PC-9 (cell line): ENCODE data around the gene EDN1. TPM values are rescaled to one million over a fixed set of nuclear protein-coding genes. Genes with fewer than 3 reads are reported as not detected.

ENCODE experiments used
- BruUV-seq: library from RNA; stranded (reverse); fragments of 400-500 nt; replicated peaks from 2 replicates; lab custom pipeline; 2021; lab: Mats Ljungman, UMichigan
- CTCF ChIA-PET: fragments of 300-600 bp; sonication (Branson Sonifier 250); formaldehyde crosslinking; loops from one replicate; lab custom pipeline; 2022; ENCODE audit warnings: antibody characterized with exemption; lab: Charles Lee
- POLR2A ChIA-PET: fragments of 300-600 bp; sonication (Branson Sonifier 250); formaldehyde crosslinking; loops from one replicate; lab custom pipeline; 2022; ENCODE audit warnings: antibody characterized with exemption; ENCODE audit not compliant: unreplicated experiment; lab: Charles Lee
- DNase-seq, 2 experiments: peaks; one replicate each; pipeline versions ENCODE4 v3.0.0 to v3.0.0-alpha.2; 2015 to 2022; ENCODE audit warnings: mixed read lengths in 1 of 2
- H2AFZ ChIP-seq: fragments of 200-600 bp; sonication (generic); 2 replicates; pipeline ENCODE4 v1.8.1; 2017; ENCODE audit warnings: antibody characterized with exemption
- H3F3A ChIP-seq: fragments of 200-600 bp; sonication (generic); 2 replicates; pipeline ENCODE4 v1.8.1; 2017; ENCODE audit warnings: antibody characterized with exemption, mild to moderate bottlenecking, low read depth; ENCODE audit not compliant: insufficient read depth
- H3K27ac ChIP-seq: fragments of 200-600 bp; sonication (generic); 2 replicates; pipeline ENCODE4 v1.6.1; 2016; ENCODE audit warnings: mixed run types
- H3K27me3 ChIP-seq: fragments of 200-600 bp; sonication (generic); 2 replicates; pipeline ENCODE4 v1.6.1; 2016; ENCODE audit warnings: low read depth, mixed run types; ENCODE audit not compliant: insufficient read depth
- H3K36me3 ChIP-seq: fragments of 200-600 bp; sonication (generic); 2 replicates; pipeline ENCODE4 v1.6.1; 2016; ENCODE audit warnings: low read depth, mixed run types
- H3K4me1 ChIP-seq: fragments of 200-600 bp; sonication (generic); replicated peaks from 2 replicates; pipeline ENCODE4 v1.6.1; 2016; ENCODE audit warnings: mixed run types; ENCODE audit not compliant: insufficient read depth
- H3K4me2 ChIP-seq: fragments of 200-600 bp; sonication (generic); 2 replicates; pipeline ENCODE4 v1.6.1; 2017; ENCODE audit warnings: mixed run types
- H3K4me3 ChIP-seq: fragments of 200-600 bp; sonication (generic); 2 replicates; pipeline ENCODE4 v1.6.1; 2016; ENCODE audit warnings: mixed run types
- H3K79me2 ChIP-seq: fragments of 200-600 bp; sonication (generic); 2 replicates; pipeline ENCODE4 v1.6.1; 2017; ENCODE audit warnings: low read depth, mixed run types
- H3K9me2 ChIP-seq: fragments of 200-600 bp; sonication (generic); 2 replicates; pipeline ENCODE4 v1.8.1; 2017; ENCODE audit warnings: mild to moderate bottlenecking; ENCODE audit not compliant: insufficient read depth
- H3K9me3 ChIP-seq: fragments of 200-600 bp; sonication (generic); 2 replicates; pipeline ENCODE4 v1.8.1; 2016; ENCODE audit warnings: low read depth; ENCODE audit not compliant: insufficient read depth
- H4K20me1 ChIP-seq: fragments of 200-600 bp; sonication (generic); 2 replicates; pipeline ENCODE4 v1.8.1; 2017; ENCODE audit not compliant: insufficient read depth
- CTCF ChIP-seq: fragments of 200-600 bp; sonication (generic); conservative IDR thresholded peaks from 2 replicates; pipeline ENCODE4 v1.6.1; 2017; ENCODE audit warnings: mixed run types, antibody characterized with exemption, mild to moderate bottlenecking, moderate library complexity
- EZH2 ChIP-seq: fragments of 200-600 bp; sonication (generic); IDR thresholded peaks from 2 replicates; pipeline ENCODE4 v1.8.0; 2017; ENCODE audit warnings: antibody characterized with exemption, low read depth
- intact Hi-C: fragments of 100-400 bp; cut with micrococcal nuclease; formaldehyde crosslinking; loops from one replicate; pipeline ENCODE4 v1.10.0; 2022; ENCODE audit not compliant: unreplicated experiment
- total RNA-seq: library from RNA; stranded (reverse); gene quantifications from 2 replicates; pipeline ENCODE4 v1.2.3, GENCODE V29; 2021

EDN1 gene
- total RNA-seq, 1 experiment from 2014 or later: 3.3 TPM

GRCh38 chr6:12327988-12328387 is 37.8 kb downstream of the EDN1 start:
- CTCF ChIA-PET: interaction anchor here (0.9 kb wide), 1 partner anchor 14 kb away, joined by 3 read pairs; no protein-coding TSS in a partner anchor
- peaks cover 6% of the 10 kb centered on the region for H3K36me3 ChIP-seq
- H3K9me2 ChIP-seq: no peaks in the 10 kb centered on the region
- H3K27me3 ChIP-seq: no peaks in the 10 kb centered on the region
- peaks cover 7% of the 10 kb centered on the region for H3K9me3 ChIP-seq
- no peaks in the 10 kb centered on the region for H3K79me2 ChIP-seq
- H3F3A ChIP-seq: peaks cover 21% of the 10 kb centered on the region
- H3K4me1 ChIP-seq: peaks cover 52% of the 10 kb centered on the region
- no peak overlapping the region for H2AFZ ChIP-seq
- BruUV-seq: no TSS peak
- POLR2A ChIA-PET: interaction anchor here (0.8 kb wide), 1 partner anchor 14 kb away, joined by 13 read pairs; no protein-coding TSS in a partner anchor
- no peak overlapping the region for H3K4me2 ChIP-seq
- intact Hi-C loops: no loop called here
- H3K4me3 ChIP-seq: no peak overlapping the region
- DNase-seq: no peak
- no peaks in the 10 kb centered on the region for H4K20me1 ChIP-seq
- no peak overlapping the region for H3K27ac ChIP-seq
- TF ChIP-seq EZH2: no peak
- TF ChIP-seq CTCF: no peak

- intact Hi-C loops: no loop called here
- Histone ChIP-seq H3K9me2 (no peaks in the 10 kb centered on the region), H2AFZ (no peak overlapping the region), H3K4me2 (no peak overlapping the region), H3K4me1 (peaks cover 44% of the 10 kb centered on the region), H3K27me3 (no peaks in the 10 kb centered on the region), H3K27ac (no peak overlapping the region), H3F3A (peaks cover 14% of the 10 kb centered on the region), H3K36me3 (no peaks in the 10 kb centered on the region), H4K20me1 (no peaks in the 10 kb centered on the region), H3K4me3 (no peak overlapping the region), H3K9me3 (no peaks in the 10 kb centered on the region; the same call in 1 of the 2 replicates), H3K79me2 (no peaks in the 10 kb centered on the region)
- no peak for DNase-seq
- POLR2A ChIA-PET: interaction anchor here (0.7 kb wide), 1 partner anchor 15 kb away, joined by 3 read pairs; no protein-coding TSS in a partner anchor
- TF ChIP-seq CTCF (no peak), EZH2 (no peak)
- CTCF ChIA-PET: interaction anchor here (0.9 kb wide), 1 partner anchor 14 kb away, joined by 3 read pairs; no protein-coding TSS in a partner anchor
- no TSS peak for BruUV-seq
Observed at GRCh38 chr6:12328701-12329100, 38.5 kb downstream of the EDN1 start.

GRCh38 chr6:12331474-12331873 is 41.3 kb downstream of the EDN1 start:
- CTCF ChIA-PET: interaction anchor here (0.6 kb wide), 1 partner anchor 186 kb away, joined by 4 read pairs; no protein-coding TSS in a partner anchor
- BruUV-seq: no TSS peak
- peak overlapping the region; percentile 34 for H3K27ac ChIP-seq

More at GRCh38 chr6:12331474-12331873, 41.3 kb downstream of the EDN1 start:
- Histone ChIP-seq H4K20me1 (no peaks in the 10 kb centered on the region), H3K27me3 (no peaks in the 10 kb centered on the region), H3K36me3 (no peaks in the 10 kb centered on the region), H3K4me3 (no peak overlapping the region), H3K9me2 (no peaks in the 10 kb centered on the region), H3K79me2 (no peaks in the 10 kb centered on the region), H3F3A (peaks cover 5% of the 10 kb centered on the region), H3K9me3 (no peaks in the 10 kb centered on the region), H3K4me1 (peaks cover 56% of the 10 kb centered on the region), H2AFZ (no peak overlapping the region), H3K4me2 (peak overlapping the region; percentile 7; the same call in 1 of the 2 replicates)
- DNase-seq: no peak
- no peak for TF ChIP-seq CTCF
- no peak for TF ChIP-seq EZH2
- intact Hi-C loops: no loop called here
- POLR2A ChIA-PET: interaction anchor here (0.6 kb wide), 2 partner anchors 11 to 321 kb away, joined by 6 to 14 read pairs; no protein-coding TSS in a partner anchor
